Sciatic nerve (tissue), 2 donors: ENCODE results near the gene CHAC2. TPM values are rescaled to one million over a fixed set of nuclear protein-coding genes. Genes with fewer than 3 reads are reported as not detected.
"Not testable (repeated sequence)": the region's sequence is repeated elsewhere in the genome, so short reads cannot be mapped to it uniquely, and the experiment has no call there.

Experiments used
- ATAC-seq: fragments of 200-7000 bp; cut with Tn5 transposase; one replicate; pipeline ENCODE4 v1.9.1; 2020; ENCODE audit warnings: mild to moderate bottlenecking, moderate library complexity
- DNase-seq: peaks from one replicate; pipeline ENCODE4 v3.0.0-alpha.2; 2020; ENCODE audit warnings: low spot score
- intact Hi-C: fragments of 100-400 bp; cut with DNase I; formaldehyde crosslinking; loops from one replicate; pipeline ENCODE4 v1.14.2; 2022
- total RNA-seq: library from RNA; stranded (reverse); fragmentation: NEBNext Ultra II Directional; extraction: Animal tissue kit (Norgen Biotek cat#: 25700); gene quantifications from one replicate; pipeline ENCODE4 v1.2.1, GENCODE V29; 2021
- donor health status: DM: no; HTN: no; CAD: no.
- donor health status: DM: no; HTN: no; CAD: no.

Gene CHAC2
- total RNA-seq, 1 donor from 2014 or later, result 0.80 TPM

DNA sequence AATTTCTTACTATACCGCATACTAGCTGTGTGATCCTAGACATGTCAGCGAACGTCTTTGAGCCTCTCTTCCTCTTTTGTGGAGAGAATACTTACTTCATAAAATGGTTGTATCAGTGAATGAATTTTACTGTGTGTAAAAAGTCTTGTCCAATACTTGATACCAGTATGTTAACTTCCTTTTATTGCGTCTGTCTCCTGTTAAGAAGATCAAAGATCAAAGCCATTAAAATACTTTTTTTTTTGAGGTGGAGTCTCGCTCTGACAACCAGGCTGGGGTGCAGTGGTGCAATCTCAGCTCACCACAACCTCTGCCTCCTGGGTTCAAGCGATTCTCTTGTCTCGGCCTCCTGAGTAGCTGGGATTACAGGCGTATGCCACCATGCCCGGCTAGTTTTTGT, 52.4 kb downstream of the CHAC2 start:
- intact Hi-C loops, result no loop called here
- no peak for DNase-seq
- ATAC-seq, result no peak

DNA sequence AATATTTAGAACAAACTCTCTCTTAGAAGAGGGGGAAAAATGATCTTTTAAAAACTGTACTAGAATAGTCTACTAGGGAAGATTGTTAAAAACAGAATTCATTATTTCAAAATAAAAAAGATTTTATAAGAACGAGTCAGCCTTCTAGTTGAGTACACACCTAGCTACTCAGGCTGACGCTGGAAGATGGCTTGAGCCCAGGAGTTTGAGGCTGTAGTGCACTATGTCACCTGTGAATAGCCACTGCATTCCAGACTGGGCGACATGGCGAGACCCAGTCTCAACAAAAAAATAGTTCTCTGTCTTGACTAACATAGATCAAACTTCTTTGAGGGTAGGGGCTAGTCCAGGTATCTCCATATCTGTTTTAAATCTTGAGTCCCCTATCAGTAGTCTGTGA, 53.1 kb downstream of the CHAC2 start:
- intact Hi-C loops, result no loop called here

DNA sequence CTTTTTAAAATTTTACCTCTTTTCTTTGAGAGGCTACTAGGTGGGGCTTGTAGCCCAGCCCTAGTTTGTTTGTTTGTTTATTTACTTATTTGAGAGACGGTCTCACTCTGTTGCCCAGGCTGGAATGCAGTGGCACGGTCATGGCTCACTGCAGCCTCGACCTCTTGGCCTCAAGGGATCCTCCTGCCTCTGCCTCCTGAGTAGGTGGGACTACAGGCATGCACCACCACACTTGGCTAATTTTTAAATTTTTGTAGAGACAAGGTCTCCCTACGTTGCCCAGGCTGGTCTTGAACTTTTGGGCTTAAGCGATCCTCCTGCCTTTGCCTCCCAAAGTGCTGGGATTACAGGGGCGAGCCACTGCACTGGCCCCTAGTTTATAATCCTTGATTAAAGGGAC, 54.2 kb downstream of the CHAC2 start:
- ATAC-seq (no peak), DNase-seq (no peak)
- intact Hi-C loops, result no loop called here

More for the DNA sequence above, 53.1 kb downstream of the CHAC2 start:
- ATAC-seq (no peak), DNase-seq (no peak)

DNA sequence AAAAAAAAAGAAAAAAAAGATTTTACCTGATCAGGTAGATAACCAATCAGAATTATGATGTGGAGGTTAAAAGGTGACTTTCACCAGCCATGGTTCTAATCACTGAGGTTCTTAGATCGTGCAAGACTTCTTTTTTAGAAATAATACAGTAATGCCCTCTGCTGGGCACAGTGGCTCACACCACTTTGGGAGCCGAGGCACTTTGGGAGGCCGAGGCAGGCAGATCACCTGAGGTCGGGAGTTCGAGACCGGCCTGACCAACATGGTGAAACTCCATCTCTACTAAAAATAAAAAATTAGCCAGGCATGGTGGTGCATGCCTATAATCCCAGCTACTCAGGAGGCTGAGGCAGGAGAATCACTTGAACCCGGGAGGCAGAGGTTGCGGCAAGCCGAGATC, 56.0 kb downstream of the CHAC2 start:
- intact Hi-C loops, DNase-seq, ATAC-seq: not testable (repeated sequence)

Other genes with a start within 250 kb of the CHAC2 start
- gene ASB3, start 19.1 kb downstream of the CHAC2 start, total RNA-seq, result 30.0 TPM
- 39.6 TPM for gene ERLEC1, start 19.2 kb downstream of the CHAC2 start, total RNA-seq
- 2.5 TPM for gene GPR75, start 92.2 kb downstream of the CHAC2 start, total RNA-seq
- 42.2 TPM for gene PSME4, start 203.2 kb downstream of the CHAC2 start, total RNA-seq